Body of pancreas (tissue), 4 donors: ENCODE data around the gene AUH.

Experiments
- POLR2A ChIP-seq, 3 donors: fragments of 450-650 bp; IDR thresholded peaks; one replicate each; pipeline ENCODE4 v1.6.1; 2016; ENCODE audit warnings: antibody characterized with exemption in 3 of 3, mild to moderate bottlenecking in 2 of 3
- TF ChIP-seq, protein P1 (sequence below), 7 experiments: fragments of 450-650 bp in 4 of 7; fragments of 200-600 bp in 3 of 7; sonication (generic) in 3 of 7; IDR thresholded peaks; one replicate each; pipeline ENCODE4 v1.5.1; 2016 to 2019; ENCODE audit warnings: antibody characterized with exemption in 7 of 7

DNA sequence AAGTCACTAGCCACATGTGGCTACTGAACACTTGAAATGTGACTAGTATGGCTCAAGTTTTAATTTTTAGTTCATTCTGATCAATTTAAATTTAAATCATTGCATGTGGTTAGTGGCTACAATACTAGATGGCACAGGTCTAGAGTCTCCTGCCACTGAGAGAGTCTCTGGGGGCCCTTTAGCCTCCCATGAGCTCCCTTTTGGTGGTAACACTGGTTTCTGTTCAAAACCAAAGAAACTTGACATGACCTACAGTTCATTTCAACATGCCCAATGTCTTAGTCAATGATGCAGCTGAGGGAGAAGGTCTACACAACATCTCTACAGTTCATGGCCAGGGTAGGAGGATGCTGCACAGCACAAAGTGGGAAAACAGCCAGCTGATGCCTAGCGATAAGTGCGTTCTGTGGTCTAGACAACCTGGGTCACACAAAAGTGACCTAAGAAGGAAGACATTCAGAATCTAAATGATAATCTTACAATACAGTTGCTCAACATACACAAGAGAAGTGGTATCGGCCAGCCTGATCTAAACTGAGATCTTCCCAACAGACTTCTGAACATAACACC is 121.0 kb downstream of the AUH start:
- TF ChIP-seq, protein P1, sequence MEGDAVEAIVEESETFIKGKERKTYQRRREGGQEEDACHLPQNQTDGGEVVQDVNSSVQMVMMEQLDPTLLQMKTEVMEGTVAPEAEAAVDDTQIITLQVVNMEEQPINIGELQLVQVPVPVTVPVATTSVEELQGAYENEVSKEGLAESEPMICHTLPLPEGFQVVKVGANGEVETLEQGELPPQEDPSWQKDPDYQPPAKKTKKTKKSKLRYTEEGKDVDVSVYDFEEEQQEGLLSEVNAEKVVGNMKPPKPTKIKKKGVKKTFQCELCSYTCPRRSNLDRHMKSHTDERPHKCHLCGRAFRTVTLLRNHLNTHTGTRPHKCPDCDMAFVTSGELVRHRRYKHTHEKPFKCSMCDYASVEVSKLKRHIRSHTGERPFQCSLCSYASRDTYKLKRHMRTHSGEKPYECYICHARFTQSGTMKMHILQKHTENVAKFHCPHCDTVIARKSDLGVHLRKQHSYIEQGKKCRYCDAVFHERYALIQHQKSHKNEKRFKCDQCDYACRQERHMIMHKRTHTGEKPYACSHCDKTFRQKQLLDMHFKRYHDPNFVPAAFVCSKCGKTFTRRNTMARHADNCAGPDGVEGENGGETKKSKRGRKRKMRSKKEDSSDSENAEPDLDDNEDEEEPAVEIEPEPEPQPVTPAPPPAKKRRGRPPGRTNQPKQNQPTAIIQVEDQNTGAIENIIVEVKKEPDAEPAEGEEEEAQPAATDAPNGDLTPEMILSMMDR (IDR thresholded peaks at IDR 0.05) = no peak
- no peak for TF ChIP-seq POLR2A (IDR thresholded peaks at IDR 0.05)
